ENCODE measurements around the gene NFATC3. TPM values are rescaled to one million over a fixed set of nuclear protein-coding genes. Genes with fewer than 3 reads are reported as not detected.

NFATC3 gene
- total RNA-seq, 4 donors from 2014 or later, result 67.7 to 107 (median 71.7) TPM

GRCh38 chr16:68190736-68191510 lies 105.8 kb downstream of the NFATC3 start:
- H3K36me3 ChIP-seq, result peaks cover 11 to 21% of the 10 kb centered on the region in 2 donors

GRCh38 chr16:68194251-68194650 lies 109.1 kb downstream of the NFATC3 start:
- whole genome bisulfite sequencing, 2 donors, result 89 to 97% methylated on average over 3 of the region's 3 CpGs
- intact Hi-C loops (cut with DNase I), result no loop called here
- Histone ChIP-seq H3K36me3 (peaks cover 11 to 16% of the 10 kb centered on the region in 2 donors), H3K4me3 (replicated peaks in 1 of 3) (no peak overlapping the region), H3K9me3 (no peaks in the 10 kb centered on the region), H3K27me3 (no peaks in the 10 kb centered on the region), H3K27ac (no peak overlapping the region), H3K4me1 (no peaks in the 10 kb centered on the region)
- no peak for DNase-seq
- TF ChIP-seq CTCF (IDR thresholded peaks at IDR 0.05) (no peak), POLR2A (IDR thresholded peaks at IDR 0.05) (no peak)

More at GRCh38 chr16:68190736-68191510, 105.8 kb downstream of the NFATC3 start:
- Histone ChIP-seq H3K4me3 (replicated peaks in 1 of 3) (no peak overlapping the region), H3K27ac (no peak overlapping the region), H3K4me1 (no peaks in the 10 kb centered on the region), H3K9me3 (no peaks in the 10 kb centered on the region), H3K27me3 (no peaks in the 10 kb centered on the region)
- 90 to 93% methylated on average over 2 of the region's 2 CpGs for WGBS, 2 donors
- intact Hi-C loops (cut with DNase I), result no loop called here
- DNase-seq, result no peak
- TF ChIP-seq POLR2A (IDR thresholded peaks at IDR 0.05) (no peak), CTCF (IDR thresholded peaks at IDR 0.05) (no peak)

GRCh38 chr16:68197250-68197649 lies 112.1 kb downstream of the NFATC3 start:
- intact Hi-C loops (cut with DNase I), result no loop called here
- H3K27me3 ChIP-seq, result no peaks in the 10 kb centered on the region
- no peaks in the 10 kb centered on the region for H3K9me3 ChIP-seq
- H3K27ac ChIP-seq, result no peak overlapping the region
- no peaks in the 10 kb centered on the region for H3K4me1 ChIP-seq
- no peak overlapping the region for H3K4me3 ChIP-seq (replicated peaks in 1 of 3)
- DNase-seq, result no peak
- TF ChIP-seq POLR2A (IDR thresholded peaks at IDR 0.05) (no peak), CTCF (IDR thresholded peaks at IDR 0.05) (no peak)
- peaks cover 0 to 2% of the 10 kb centered on the region in 2 donors for H3K36me3 ChIP-seq
- WGBS, 2 donors, result 93 to 95% methylated on average over 2 of the region's 2 CpGs

GRCh38 chr16:68200088-68200783 lies 115.1 kb downstream of the NFATC3 start:
- Histone ChIP-seq H3K4me3 (replicated peaks in 1 of 3) (no peak overlapping the region), H3K27me3 (no peaks in the 10 kb centered on the region), H3K9me3 (no peaks in the 10 kb centered on the region), H3K4me1 (no peaks in the 10 kb centered on the region), H3K36me3 (peaks cover 0 to 3% of the 10 kb centered on the region in 2 donors), H3K27ac (no peak overlapping the region)
- intact Hi-C loops (cut with DNase I), result no loop called here
- DNase-seq, result no peak
- TF ChIP-seq POLR2A (IDR thresholded peaks at IDR 0.05) (no peak), CTCF (IDR thresholded peaks at IDR 0.05) (no peak)
- 68 to 73% methylated on average over 3 of the region's 3 CpGs for WGBS, 2 donors

GRCh38 chr16:68202091-68202519 lies 116.9 kb downstream of the NFATC3 start:
- no peaks in the 10 kb centered on the region for H3K4me1 ChIP-seq
- no peak overlapping the region for H3K27ac ChIP-seq
- intact Hi-C loops (cut with DNase I), result no loop called here
- H3K27me3 ChIP-seq, result no peaks in the 10 kb centered on the region
- DNase-seq, result no peak
- TF ChIP-seq POLR2A (IDR thresholded peaks at IDR 0.05) (no peak), CTCF (IDR thresholded peaks at IDR 0.05) (no peak)
- peaks cover 0 to 3% of the 10 kb centered on the region in 2 donors for H3K36me3 ChIP-seq
- no peaks in the 10 kb centered on the region for H3K9me3 ChIP-seq
- no peak overlapping the region for H3K4me3 ChIP-seq (replicated peaks in 1 of 3)
